Measurements from ENCODE around the gene PTPN13.

DNA sequence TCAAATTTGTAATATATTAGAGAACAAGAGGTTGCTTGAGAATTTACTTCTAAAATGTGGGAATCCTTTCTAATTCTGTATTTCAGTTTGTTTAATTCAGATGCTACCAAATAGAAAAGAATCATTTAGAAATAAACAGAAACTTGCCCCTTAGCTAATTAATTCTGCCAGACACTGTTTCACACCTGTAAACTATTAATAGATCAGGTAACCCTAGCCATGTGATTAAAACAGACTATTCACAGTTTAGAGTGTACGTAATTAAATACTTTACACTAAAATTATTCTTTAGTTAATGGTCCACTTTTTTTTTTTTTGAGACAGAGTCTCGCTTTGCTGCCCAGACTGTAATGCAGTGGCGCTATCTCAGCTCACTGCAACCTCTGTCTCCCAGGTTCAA lies 124.0 kb downstream of the PTPN13 start:
- TF ChIP-seq, protein P1, sequence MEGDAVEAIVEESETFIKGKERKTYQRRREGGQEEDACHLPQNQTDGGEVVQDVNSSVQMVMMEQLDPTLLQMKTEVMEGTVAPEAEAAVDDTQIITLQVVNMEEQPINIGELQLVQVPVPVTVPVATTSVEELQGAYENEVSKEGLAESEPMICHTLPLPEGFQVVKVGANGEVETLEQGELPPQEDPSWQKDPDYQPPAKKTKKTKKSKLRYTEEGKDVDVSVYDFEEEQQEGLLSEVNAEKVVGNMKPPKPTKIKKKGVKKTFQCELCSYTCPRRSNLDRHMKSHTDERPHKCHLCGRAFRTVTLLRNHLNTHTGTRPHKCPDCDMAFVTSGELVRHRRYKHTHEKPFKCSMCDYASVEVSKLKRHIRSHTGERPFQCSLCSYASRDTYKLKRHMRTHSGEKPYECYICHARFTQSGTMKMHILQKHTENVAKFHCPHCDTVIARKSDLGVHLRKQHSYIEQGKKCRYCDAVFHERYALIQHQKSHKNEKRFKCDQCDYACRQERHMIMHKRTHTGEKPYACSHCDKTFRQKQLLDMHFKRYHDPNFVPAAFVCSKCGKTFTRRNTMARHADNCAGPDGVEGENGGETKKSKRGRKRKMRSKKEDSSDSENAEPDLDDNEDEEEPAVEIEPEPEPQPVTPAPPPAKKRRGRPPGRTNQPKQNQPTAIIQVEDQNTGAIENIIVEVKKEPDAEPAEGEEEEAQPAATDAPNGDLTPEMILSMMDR (IDR thresholded peaks at IDR 0.05; ENCODE audit: low read depth, low read length, missing input control), result no peak
- TF ChIP-seq RAD21 (IDR thresholded peaks at IDR 0.05), result no peak

Data from liver (tissue), 3 donors.